GM11168 (cell line): Measurements from ENCODE around the gene ETV4.

Experiments used
- in situ Hi-C: fragments of 300-500 bp; cut with MboI; formaldehyde crosslinking; loops from one replicate; pipeline ENCODE4 v1.12.0; 2022; ENCODE audit warnings: low sequenced_read_pairs; ENCODE audit not compliant: unreplicated experiment

ETV4 gene

DNA sequence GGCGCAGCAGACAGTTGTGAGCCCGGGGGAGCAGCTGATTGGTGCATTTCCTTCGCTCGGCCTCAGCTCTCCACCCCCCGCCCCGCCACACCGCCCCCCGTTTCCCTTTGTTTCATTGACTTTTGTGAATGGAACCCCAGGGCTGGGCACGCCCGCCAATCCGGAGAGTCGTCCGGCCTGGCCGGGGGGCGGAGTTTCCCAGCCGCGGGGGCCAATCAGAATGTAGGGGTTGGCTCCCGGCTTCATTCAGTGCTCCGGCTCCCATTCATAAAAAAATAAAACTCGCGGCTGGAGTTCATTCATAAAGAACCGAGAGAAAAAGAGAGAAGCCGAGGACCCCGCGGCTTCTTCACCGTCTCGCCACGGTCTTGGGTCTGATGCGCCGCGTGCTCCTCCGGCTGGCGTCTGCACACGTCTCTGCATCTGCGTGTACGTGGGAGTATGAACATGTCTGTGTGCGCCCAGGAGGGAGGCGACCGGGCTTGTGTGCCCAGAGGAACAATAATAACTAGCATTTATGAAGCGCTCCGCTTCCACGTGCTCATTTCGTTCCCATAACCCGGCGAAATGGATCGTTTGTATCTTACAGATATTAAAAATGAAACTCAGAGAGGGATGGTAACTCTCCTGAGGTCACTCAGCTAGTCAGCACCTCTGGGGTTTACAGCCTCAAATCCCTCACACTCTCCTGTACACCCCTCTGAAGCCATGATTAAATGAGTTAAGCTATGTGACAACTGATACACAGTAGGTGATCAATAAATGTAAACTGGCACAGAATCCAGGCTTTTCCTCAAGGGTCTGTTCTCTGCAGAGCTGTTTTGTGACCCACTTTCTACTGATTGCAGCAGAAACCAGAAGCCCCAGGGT, at the start of gene ETV4:
Gene ETV4 (minus strand): TSS at position 22 of the 870 bp plus-strand sequence. CDS start 723 bp downstream, outside the sequence.
- in situ Hi-C loops, result no loop called here

DNA sequence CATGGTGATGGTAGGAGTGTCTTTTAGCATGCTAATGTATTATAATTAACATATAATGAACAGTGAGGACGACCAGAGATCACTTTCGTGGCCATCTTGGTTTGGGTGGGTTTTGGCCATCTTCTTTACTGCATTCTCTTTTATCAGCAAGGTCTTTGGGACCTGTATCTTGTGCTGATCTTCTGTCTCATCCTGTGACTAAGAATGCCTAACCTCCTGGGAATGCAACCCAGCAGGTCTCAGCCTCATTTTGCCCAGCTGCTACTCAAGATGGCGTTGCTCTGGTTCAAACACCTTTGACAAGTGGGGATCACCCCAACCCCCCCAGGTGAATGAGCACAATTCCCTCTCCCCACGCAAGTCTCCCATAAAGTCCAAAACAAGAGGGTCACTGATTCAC, 49.3 kb upstream of the ETV4 start:
- in situ Hi-C loops, result no loop called here

DNA sequence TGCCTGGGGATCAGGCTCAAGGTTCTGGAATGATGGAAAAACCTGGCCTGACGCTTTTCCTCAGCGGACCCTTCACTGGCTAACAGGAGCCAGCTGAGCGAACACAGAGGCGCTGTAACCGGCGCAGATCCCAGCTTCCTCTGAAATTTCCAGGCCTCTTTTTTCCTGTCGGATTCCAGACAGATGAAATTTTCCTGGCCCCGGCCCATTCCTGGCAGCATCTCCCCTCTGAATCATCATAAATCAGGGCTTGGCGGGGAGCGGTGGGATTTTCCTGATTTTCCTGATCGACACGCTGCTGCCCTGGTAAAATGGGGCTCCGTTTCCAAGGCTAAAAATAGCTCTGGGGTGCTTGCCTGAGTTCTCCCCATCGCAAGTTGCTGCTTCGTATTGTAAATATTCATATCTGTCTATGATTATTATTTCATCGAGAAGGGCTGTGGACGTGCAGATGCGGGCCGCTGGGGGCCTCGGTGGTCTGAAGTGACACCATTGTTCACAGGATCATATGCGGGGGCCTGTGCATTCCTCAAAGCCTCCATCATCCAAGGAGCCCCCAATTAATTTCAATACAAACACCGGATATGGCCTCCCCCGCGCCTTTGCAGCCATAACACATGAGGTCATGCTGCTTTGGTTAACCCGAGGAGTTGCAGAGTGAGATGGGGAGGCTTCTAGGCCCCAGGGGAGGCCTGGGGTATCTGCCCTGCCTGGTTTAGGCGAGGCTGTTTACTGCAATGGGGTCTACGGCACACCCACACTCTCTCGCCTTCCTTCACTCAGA, 45.8 kb upstream of the ETV4 start:
- in situ Hi-C loops, result no loop called here

DNA sequence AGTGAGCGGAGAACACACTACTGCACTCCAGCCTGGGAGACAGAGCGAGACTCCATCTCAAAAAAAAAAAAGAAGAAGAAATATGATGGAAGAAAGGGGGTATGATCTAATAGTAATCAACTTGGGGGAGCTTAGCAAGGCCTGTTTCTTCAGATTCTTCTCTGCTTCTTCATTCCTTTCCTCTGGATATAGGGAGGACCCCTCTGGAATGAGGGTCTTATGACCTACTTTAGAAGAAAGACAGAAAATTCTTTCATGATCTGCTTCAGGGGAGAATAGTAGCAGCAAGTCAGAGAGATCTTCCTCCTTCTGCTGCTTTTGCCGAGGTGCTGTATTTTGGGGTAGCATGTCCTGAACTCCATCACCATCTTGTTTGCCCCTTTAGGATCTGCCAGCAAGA, 44.9 kb upstream of the ETV4 start:
- in situ Hi-C loops, result no loop called here

DNA sequence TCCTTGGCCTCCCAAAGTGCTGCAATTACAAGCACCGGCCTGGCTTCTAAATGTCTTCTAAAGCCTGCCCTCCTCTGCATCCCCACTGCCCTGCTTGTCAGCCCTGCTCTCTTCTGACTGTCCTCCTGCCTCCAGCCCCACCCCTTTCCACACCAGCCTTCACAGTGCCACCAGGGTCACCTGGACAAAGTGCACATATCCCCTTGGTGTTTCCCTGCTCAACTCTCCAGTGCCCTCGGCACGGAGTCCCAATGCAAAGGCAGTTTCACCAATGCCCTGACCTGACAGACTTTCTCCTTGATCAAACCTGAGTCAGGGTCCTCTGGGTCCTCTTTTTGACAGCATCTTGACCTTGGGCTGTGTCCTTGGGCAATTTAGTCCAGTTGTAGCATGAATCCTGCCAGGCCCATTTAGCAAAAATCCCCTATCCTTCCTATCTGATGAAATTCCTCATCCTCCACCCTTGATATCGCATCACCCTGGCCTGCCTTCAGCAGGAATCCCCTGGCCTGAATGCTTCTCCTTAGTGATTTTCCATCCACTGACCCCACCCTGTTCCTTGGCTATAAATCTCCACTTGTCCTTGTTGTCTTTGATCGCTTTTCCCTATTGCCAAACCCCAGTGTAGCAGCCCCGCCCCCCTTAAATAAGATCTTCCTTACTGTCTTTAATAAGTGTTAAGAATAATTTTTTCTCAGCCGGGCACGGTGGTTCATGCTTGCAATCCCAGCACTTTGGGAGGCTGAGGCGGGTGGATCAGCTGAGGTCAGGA, 42.7 kb upstream of the ETV4 start:
- in situ Hi-C loops, result no loop called here

DNA sequence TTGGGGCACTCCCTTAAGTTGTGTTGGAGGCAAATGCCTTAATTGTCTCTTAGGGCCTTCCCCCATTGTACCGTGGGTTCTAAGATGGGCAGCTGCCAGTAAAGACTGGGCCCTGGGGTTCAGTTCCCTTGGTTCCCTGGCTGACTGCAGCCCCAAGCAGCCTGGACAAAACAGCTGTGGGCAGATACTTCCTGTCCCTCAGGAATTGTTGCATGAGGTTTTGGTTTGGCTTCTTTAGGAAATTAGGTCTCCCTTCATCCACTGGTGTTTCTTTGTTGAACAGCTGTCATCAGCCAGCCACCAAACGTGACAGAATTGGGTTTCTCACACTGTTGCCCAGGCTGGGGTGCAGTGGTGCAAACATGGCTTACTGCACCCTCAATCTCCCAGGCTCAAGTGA, 42.0 kb upstream of the ETV4 start:
- in situ Hi-C loops, result no loop called here

DNA sequence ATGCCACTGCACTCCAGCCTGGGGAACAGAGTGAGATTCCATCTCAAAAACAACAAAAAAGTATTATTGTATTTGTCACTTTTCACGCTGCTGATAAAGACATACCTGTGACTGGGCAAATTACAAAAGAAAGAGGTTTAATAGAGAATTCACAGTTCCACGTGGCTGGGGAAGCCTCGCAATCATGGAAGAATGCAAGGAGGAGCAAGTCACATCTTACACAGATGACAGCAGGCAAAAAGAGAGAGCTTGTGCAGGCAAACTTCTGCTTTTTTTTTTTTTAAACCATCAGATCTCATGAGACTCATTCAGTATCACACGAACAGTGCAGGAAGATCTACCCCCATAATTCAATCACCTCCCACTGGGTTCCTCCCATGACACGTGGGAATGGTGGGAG, 41.5 kb upstream of the ETV4 start:
- in situ Hi-C loops, result no loop called here

DNA sequence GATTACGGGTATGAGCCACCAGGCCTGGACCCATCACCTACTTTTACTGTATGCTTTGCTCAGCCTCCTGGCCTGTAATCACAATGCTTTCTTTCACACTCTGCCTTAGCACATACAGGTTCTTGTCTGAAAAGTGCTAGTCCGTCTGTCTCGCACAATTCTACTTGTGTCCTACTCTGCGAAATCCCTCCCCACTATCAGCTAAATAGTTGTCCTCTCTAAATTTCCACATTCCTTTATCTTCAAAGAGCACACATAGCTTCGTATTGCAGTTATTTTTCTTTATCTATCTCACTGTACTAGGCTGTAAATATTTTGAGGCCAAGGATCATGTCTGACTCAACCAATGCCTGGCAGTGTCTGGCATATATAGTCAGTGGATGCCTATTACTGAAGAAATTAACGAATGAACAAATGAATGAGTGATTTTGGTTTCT, 38.5 kb upstream of the ETV4 start:
- in situ Hi-C loops, result no loop called here

DNA sequence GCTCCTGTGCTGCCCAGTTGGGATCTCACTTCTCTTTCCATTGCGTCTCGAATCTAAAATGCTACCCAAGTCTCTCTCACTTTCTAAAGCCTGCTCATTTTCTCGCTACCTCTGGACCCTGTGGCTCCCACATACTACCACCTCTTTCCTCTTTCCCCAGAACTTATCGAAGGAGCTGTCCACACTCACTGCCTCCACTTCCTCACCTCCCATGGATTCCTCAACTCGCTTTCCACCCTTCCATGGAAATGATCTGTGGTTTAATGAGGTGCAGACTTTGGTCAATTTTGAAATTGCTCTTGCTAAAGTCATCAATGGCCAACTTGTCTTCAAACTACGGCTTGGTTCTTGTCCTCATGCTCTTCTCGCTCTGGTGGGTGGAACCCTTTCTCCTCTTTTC, 37.2 kb upstream of the ETV4 start:
- in situ Hi-C loops, result no loop called here

DNA sequence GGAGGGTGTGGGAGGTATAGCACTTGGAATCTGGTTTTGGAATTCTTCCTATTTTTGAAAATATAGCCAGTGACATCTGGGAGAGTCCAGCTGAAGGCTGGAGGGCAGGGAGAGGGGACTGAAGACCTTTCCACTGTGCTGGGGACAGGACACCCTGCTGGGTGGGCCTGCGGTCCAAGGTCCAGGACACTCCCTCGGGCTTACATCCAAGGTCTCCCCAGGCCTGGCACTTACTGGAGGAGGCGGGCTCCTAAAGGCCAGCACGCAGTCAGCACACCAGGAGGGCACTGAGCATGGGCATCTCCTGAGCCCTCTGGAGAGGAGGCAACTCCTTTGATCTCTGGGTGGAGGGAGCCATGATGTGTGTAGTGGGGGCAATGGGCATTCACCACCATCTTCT, 35.5 kb upstream of the ETV4 start:
- in situ Hi-C loops, result no loop called here

DNA sequence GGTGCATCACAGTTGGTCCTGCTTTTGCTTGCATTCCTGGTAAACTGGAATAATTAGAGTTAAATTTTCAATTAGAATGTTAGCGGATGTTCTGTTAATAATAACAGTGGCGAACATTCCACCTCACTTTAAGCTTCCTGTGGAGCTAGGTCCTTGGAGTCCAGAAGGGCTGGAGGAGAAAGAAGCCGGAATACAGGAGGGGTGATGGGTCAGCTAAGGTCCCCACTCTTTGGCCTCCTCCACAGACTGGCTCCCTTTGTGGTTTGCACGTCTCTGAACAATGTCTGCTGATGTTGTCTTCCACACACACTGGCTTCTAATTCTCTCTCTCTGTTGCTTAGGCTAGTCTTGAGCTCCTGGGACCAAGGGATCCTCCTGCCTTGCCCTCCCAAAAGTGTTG, 35.0 kb upstream of the ETV4 start:
- in situ Hi-C loops, result no loop called here

DNA sequence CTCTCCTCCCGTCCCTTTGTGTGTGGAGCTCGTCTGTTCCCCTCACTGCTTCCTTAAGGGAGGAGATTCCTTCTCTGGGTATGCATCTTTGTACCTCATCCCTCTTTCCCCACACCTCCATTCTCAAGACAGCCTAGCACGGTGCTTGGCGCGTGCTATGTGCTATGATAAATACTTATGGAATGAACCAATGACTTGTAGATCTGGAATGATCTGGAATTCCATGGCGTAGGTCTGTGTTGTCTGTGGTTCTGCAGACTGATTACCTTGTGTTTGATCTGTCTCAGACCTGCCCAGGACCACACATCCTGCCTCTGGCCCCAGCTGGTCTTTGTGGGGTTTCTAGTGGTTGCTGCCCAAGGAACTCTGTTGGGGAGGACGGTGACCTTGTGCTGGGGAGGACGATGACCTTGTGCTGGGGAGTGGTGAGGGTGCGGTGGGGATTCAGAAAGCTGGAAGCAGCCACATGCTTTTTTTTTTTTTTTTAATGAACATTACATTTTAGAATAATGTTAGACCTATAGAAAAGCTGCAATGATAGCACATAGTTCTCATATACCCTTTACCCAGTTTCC, 33.5 kb upstream of the ETV4 start:
- in situ Hi-C loops, result loop anchor here (5.0 kb wide), 1 partner anchor 183 kb away; no protein-coding TSS in a partner anchor

DNA sequence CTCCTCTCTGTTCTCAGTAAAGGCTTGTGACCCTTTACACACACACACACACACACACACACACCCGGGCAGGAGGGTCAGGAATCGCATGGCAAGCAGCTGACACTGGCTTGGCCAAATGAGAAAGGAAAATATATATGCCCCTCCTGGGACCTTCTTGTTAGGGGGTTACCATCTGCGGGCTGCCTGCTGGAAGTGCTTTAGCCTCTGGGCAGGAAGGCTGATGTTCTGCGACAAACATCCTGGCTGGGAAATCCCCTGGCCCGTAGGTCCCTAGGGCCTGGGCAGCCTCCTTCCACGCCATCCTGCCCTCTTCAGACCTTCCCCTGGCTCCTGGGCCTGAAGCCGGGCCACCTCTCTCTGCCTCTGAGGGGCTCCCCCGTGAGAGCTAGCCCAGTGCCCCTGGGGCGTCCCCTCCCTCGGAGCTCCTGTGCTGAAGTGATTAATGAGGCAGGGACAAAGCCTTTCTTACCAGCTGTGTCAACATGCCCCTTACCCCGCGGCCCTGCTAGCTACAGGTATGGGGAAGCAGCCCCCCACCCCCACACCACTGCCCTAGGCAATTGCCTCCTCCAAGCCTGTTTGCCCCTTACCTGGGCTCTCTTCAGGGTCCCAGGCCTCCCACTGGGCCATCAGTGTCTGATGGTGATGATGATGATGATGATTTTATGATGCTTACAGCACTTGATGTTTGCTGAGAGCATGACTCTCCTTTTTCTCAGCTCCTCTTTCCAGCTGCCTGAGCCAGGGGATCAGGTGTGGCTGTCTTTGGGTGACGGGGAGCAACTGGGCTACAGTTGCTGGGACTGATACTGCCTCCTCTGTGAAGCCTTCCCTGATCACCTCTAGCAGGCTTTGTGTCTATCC, 32.8 kb upstream of the ETV4 start:
- in situ Hi-C loops, result loop anchor here (5.0 kb wide), 1 partner anchor 183 kb away; no protein-coding TSS in a partner anchor

DNA sequence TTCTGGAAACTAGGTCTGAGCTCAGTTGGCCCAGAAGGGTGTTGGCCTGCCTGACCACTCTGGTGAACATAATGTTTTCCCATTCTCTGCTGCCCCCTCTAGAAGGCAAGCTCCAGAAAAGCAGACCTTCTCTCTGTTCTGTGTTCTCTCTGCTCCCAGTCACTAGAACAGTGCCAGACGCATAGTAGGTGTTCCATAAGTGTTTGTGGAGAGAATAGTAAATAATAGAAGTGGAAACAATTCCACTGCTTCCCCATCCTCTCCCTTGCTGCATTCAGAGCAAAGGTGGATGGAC, 32.2 kb upstream of the ETV4 start:
- in situ Hi-C loops, result loop anchor here (5.0 kb wide), 1 partner anchor 184 kb away; no protein-coding TSS in a partner anchor

DNA sequence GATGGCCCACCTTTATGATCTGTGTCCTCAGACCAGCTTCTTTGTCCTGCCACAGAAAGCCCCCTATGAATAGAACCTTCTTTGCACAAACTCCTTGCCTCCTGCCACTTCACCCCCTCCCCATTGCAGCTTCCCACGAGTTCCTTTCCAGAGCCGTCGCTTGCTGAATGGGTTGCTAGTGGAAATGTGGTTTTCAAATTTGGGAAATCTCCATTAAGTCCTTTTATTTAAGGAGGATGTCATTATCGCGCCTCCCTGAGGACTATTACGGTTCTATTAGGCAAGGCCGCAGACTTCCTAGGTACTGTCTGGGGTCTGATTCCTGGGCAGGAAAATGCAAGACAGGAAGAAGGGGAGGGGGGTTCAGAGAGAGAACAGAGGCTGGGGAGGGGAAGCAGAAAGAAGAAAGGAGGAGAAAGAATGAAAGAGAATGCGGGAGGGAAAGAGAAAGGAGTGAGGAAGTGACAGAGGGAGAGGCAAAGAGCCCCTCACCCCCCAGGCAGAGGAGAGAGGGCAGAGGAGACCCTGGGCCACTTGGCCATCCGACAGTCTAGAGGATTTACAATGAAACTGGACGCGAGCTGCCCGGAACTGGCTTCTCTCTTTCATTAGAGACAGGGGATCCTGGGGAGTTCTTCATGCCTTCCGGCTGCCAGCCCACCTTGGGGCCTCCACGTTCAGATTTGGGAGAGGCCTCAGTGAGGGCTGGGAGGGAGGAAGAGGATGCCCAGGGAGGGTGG, 31.7 kb upstream of the ETV4 start:
- in situ Hi-C loops, result loop anchor here (5.0 kb wide), 1 partner anchor 184 kb away; no protein-coding TSS in a partner anchor

DNA sequence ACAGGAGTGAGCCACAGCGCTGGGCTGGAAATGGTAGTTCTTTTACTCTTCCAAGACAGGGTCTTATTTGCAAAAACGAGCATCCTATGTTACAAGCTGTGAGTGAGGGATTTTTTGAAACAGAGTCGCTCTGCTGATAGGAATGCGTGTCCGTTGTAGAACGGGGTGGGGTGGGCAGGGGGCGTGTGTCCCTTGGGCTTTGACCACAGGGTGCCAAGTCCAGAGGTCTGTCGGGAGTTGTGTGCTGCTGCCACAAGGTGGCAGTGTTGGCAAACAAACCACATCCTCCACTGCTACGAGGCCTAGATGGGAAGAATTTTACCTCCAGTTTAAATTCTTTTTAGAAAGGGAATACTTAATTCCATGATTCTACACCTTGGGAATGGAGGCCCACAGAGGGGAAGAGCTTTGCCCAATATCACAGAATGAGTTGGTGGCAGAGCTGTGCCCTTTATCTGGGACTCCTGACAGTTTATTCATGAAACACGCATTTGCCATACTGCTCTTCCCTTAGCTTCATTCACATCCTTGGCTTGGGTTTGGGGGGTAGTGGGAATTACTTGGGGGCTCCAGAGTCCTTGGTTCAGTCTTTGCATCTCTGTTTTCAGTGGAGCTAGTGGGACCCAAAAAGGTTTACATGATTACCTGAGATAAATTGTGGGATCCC, 30.6 kb upstream of the ETV4 start:
- in situ Hi-C loops, result loop anchor here (5.0 kb wide), 1 partner anchor 186 kb away; no protein-coding TSS in a partner anchor

DNA sequence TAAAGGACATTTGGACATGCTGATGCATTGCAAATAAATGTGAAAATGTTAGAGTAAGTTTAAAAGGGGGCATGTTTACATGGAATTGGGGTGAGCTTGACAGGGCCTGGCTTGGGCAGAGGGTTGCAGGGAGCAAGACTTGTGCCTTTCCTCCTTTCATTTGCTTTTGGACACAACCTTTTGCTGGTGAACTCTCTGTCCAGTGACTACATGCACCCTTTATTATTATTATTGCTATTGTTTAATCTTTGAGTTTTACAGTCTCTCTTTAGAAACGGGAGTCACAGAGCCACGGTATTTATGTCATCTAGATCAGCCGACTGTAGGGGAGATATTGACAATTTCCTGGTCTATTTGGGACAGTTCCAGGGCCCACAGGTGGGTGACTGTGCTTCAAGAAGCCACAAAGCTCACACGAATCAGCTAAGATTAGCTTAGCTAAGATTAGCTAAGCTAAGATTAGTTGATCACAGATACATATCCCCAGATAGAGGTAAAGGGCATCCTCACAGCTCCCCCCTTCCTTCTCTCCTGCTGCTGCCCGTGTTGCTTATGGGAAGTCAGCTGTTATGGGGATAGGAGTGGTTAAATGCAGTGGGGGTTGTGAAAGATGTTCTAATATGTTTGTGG, 28.9 kb upstream of the ETV4 start:
- in situ Hi-C loops, result loop anchor here (5.0 kb wide), 1 partner anchor 187 kb away; no protein-coding TSS in a partner anchor

DNA sequence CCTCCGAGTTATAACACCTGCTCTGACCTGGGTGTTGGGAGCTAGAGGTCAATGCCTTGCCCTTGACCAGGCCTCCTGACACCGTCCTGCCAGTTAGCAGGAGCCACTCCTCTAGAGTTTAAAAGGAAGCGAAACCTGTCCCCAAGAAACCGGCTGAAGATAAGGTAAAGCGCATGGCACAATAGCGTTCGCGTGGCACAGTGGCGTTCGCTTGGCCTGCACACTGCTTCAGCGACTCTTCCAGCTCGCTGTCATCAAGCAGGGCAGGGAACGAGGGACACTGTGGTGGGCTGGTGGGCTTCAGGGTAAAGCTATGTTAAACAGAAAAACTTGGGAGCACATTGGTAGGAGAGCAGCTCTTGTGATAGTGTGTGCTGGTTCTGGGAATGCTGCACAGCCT, 28.2 kb upstream of the ETV4 start:
- in situ Hi-C loops, result no loop called here
